Esophagus squamous epithelium (tissue), 5 donors: ENCODE measurements around the gene A1CF. TPM values are rescaled to one million over a fixed set of nuclear protein-coding genes. Genes with fewer than 3 reads are reported as not detected.

Experiments used
- DNase-seq: peaks from one replicate; lab custom pipeline; 2025; lab: John Stamatoyannopoulos, UW
- H3K27ac ChIP-seq, 4 donors: fragments of 200-600 bp; sonication (generic); one replicate each; pipeline ENCODE4 v1.5.1; 2016 to 2019; ENCODE audit warnings: mild to moderate bottlenecking in 1 of 4
- H3K27me3 ChIP-seq, 4 donors: fragments of 200-600 bp; sonication (generic); 1 replicate in 3 of 4; 2 replicates in 1 of 4; pipeline versions ENCODE4 v1.5.1 to v1.6.0; 2017 to 2021; ENCODE audit warnings: antibody characterized with exemption in 1 of 4
- H3K36me3 ChIP-seq, 3 donors: fragments of 200-600 bp; sonication (generic); one replicate each; pipeline ENCODE4 v1.5.1; 2016 to 2019
- H3K4me1 ChIP-seq, 3 donors: fragments of 200-600 bp; sonication (generic); one replicate each; pipeline ENCODE4 v1.5.1; 2017 to 2019
- H3K4me3 ChIP-seq, 4 donors: fragments of 200-600 bp; sonication (generic); 1 replicate in 3 of 4; 2 replicates in 1 of 4; pipeline ENCODE4 v1.5.1; 2016 to 2019; ENCODE audit warnings: mild to moderate bottlenecking in 2 of 4, moderate library complexity in 1 of 4
- H3K9me3 ChIP-seq, 3 donors: fragments of 200-600 bp; sonication (generic); one replicate each; pipeline ENCODE4 v1.5.1; 2016 to 2019
- POLR2A ChIP-seq, 4 donors: fragments of 450-650 bp; IDR thresholded peaks; one replicate each; pipeline ENCODE4 v1.6.1; 2017; ENCODE audit warnings: antibody characterized with exemption in 4 of 4, mild to moderate bottlenecking in 4 of 4, moderate library complexity in 3 of 4
- WGBS, 2 donors: methylation state at CpG; one replicate each; pipeline ENCODE4 v1.1.5; 2018; 5-methylcytosine and 5-hydroxymethylcytosine counted together
- intact Hi-C: fragments of 100-400 bp; cut with DNase I; formaldehyde crosslinking; loops from one replicate; pipeline ENCODE4 v1.15.0; 2022
- total RNA-seq, 4 donors: library from RNA; depleted of rRNA; stranded (reverse); fragments of >200 nt; gene quantifications; one replicate each; pipeline ENCODE4 v1.1.0, GENCODE V29; 2016
- TF ChIP-seq, protein P1 (sequence below), 6 experiments: fragments of 450-650 bp in 4 of 6; fragments of 200-600 bp in 2 of 6; sonication (generic) in 2 of 6; IDR thresholded peaks; one replicate each; pipeline ENCODE4 v1.5.1; 2016 to 2019; ENCODE audit warnings: antibody characterized with exemption in 6 of 6, mild to moderate bottlenecking in 4 of 6, moderate library complexity in 4 of 6
- donor health status: DM: yes; HTN: yes; CAD: no.

The A1CF gene, protein sequence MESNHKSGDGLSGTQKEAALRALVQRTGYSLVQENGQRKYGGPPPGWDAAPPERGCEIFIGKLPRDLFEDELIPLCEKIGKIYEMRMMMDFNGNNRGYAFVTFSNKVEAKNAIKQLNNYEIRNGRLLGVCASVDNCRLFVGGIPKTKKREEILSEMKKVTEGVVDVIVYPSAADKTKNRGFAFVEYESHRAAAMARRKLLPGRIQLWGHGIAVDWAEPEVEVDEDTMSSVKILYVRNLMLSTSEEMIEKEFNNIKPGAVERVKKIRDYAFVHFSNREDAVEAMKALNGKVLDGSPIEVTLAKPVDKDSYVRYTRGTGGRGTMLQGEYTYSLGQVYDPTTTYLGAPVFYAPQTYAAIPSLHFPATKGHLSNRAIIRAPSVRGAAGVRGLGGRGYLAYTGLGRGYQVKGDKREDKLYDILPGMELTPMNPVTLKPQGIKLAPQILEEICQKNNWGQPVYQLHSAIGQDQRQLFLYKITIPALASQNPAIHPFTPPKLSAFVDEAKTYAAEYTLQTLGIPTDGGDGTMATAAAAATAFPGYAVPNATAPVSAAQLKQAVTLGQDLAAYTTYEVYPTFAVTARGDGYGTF
- total RNA-seq: not detected

DNA sequence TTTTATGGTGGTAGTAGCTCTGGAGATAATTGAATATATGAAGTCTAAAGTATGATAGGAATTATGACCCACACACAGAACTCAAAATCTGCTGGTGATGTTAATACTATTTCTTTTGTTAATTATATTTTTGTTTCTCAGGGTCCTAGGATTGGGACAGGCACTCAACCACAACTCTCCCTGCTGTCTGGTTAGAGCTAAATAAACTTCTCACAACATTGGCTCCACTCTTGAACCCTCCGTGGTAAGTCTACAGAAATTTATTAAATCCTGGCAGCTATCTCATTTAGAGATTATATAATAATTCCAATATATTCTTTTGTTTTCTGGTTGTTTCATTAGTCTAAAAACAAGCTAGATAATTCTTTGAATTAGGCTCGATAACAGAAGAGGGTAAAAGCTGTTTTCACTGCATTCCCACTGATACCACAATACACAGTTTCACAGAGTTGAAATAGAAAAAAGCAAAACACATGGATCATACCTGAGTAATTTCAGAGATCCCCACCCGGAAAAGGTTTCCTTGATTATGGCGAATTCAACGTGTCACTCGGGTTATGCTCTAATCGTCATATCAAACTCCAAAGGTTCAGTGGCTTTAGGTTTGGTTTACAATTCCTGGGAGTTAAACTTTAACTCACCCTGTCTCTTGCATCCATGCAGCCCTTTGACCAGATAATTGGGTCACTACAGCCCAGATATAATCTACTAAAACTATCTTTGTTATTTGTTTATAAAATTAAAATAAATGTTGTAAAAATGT lies at the start of gene A1CF:
Gene A1CF (minus strand): TSS at position 531 of the 763 bp plus-strand sequence. CDS start 25,687 bp downstream, outside the sequence.
- Histone ChIP-seq H3K4me1 (no peaks in the 10 kb centered on the region), H3K27ac (no peak within 1 kb of the TSS), H3K27me3 (no peaks in the 10 kb centered on the region), H3K4me3 (no peak within 1 kb of the TSS), H3K36me3 (no peaks in the 10 kb centered on the region), H3K9me3 (no peaks in the 10 kb centered on the region)
- TF ChIP-seq, protein P1, sequence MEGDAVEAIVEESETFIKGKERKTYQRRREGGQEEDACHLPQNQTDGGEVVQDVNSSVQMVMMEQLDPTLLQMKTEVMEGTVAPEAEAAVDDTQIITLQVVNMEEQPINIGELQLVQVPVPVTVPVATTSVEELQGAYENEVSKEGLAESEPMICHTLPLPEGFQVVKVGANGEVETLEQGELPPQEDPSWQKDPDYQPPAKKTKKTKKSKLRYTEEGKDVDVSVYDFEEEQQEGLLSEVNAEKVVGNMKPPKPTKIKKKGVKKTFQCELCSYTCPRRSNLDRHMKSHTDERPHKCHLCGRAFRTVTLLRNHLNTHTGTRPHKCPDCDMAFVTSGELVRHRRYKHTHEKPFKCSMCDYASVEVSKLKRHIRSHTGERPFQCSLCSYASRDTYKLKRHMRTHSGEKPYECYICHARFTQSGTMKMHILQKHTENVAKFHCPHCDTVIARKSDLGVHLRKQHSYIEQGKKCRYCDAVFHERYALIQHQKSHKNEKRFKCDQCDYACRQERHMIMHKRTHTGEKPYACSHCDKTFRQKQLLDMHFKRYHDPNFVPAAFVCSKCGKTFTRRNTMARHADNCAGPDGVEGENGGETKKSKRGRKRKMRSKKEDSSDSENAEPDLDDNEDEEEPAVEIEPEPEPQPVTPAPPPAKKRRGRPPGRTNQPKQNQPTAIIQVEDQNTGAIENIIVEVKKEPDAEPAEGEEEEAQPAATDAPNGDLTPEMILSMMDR (IDR thresholded peaks at IDR 0.05): no peak
- no peak for TF ChIP-seq POLR2A (IDR thresholded peaks at IDR 0.05)
- WGBS, 2 donors: 52 to 71% methylated on average over 7 of the region's 7 CpGs
- intact Hi-C loops: no loop called here
- no peak for DNase-seq

DNA sequence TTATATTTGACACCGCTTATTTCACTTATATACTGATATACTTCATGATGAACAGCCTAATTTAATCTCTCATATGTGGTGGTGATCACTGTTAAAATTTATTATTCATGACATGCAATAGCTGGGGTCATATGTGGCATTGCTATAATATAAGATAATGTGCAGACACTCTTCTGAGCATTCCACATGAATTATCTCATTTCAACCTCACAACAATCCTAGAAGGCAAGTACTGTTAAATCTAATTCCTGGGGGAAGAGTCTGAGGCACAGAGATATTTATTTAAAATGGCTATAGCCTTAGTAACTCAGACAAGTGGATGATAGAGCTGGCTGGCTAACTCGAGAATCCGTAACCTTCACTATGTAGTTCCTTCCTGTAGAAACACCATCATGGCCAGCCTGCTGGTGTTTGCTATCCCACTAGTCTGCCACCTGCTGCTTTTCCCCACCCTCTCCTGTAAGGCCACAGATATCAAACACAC lies 46.6 kb upstream of the A1CF start:
- H3K9me3 ChIP-seq: no peaks in the 10 kb centered on the region
- no peaks in the 10 kb centered on the region for H3K4me1 ChIP-seq
- TF ChIP-seq POLR2A (IDR thresholded peaks at IDR 0.05): no peak
- TF ChIP-seq, protein P1 (IDR thresholded peaks at IDR 0.05): no peak
- no peak for DNase-seq
- H3K36me3 ChIP-seq: no peaks in the 10 kb centered on the region
- H3K27me3 ChIP-seq: no peaks in the 10 kb centered on the region
- intact Hi-C loops: no loop called here
- WGBS, 2 donors: 74 to 88% methylated on average over 3 of the region's 3 CpGs
- no peak overlapping the region for H3K4me3 ChIP-seq
- H3K27ac ChIP-seq: no peak overlapping the region

DNA sequence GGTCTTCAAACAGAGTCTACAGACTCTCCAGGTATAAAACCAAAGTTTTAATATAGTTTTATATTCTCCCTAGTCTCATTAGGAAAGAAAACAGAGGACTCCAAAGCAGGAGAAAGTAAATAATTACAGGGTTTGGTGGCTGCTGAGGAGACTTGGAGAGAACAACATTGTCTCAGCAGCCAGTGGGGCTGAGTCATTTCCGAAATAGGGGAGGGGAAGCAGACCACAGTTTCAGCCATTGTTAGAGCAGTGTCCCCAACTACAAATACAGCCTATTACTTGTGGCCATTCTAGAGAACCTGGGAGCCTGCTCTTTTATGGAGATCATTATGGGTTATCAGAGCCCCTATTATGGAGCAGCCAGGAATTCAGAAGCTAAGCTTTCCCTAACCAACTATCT lies 44.2 kb upstream of the A1CF start:
- H3K36me3 ChIP-seq: no peaks in the 10 kb centered on the region
- intact Hi-C loops: no loop called here
- DNase-seq: no peak

DNA sequence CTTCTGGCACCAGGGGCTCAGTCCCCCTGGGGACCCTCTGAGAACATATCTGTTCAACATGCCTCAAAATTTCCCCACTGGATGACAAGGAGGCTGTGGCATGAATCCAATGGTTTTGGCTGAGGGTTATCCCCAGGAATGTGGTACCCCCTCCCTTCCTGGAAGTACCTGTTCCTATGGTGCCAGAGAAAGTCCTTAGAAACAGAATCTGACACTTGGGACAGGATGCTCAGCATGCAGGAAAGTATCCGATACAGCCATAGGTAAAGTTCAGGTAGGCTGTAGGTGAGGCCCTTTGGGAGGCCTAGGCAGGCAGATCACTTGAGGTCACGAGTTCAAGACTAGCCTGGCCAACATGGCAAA lies 42.7 kb upstream of the A1CF start:
- TF ChIP-seq, protein P1 (IDR thresholded peaks at IDR 0.05): no peak
- no peak for TF ChIP-seq POLR2A (IDR thresholded peaks at IDR 0.05)
- Histone ChIP-seq H3K27me3 (no peaks in the 10 kb centered on the region), H3K9me3 (peaks cover 0 to 9% (median 5%) of the 10 kb centered on the region in 3 donors), H3K4me3 (no peak overlapping the region), H3K27ac (no peak overlapping the region), H3K36me3 (no peaks in the 10 kb centered on the region), H3K4me1 (no peaks in the 10 kb centered on the region)
- DNase-seq: no peak
- 40 to 67% methylated on average over 1 of the region's 2 CpGs for WGBS, 2 donors
- intact Hi-C loops: no loop called here

More for the DNA sequence above, 44.2 kb upstream of the A1CF start:
- H3K4me3 ChIP-seq: no peak overlapping the region
- no peaks in the 10 kb centered on the region for H3K9me3 ChIP-seq
- 80% methylated on average over 1 of the region's 1 CpG for WGBS, 2 donors
- no peaks in the 10 kb centered on the region for H3K4me1 ChIP-seq
- no peak overlapping the region for H3K27ac ChIP-seq
- no peak for TF ChIP-seq POLR2A (IDR thresholded peaks at IDR 0.05)
- TF ChIP-seq, protein P1 (IDR thresholded peaks at IDR 0.05): no peak
- no peaks in the 10 kb centered on the region for H3K27me3 ChIP-seq
